Peyer's patch (tissue), 4 donors: ENCODE results near the gene EPHB2. TPM values are rescaled to one million over a fixed set of nuclear protein-coding genes. Genes with fewer than 3 reads are reported as not detected.

Experiments used
- DNase-seq, 3 donors: peaks; one replicate each; pipeline ENCODE4 v3.0.0-alpha.2; 2017 to 2019
- H3K27ac ChIP-seq, 4 donors: fragments of 200-600 bp; sonication (generic); one replicate each; pipeline ENCODE4 v1.5.1; 2016 to 2019
- H3K27me3 ChIP-seq, 2 donors: fragments of 200-600 bp; sonication (generic); one replicate each; pipeline ENCODE4 v1.5.1; 2019
- H3K36me3 ChIP-seq, 3 donors: fragments of 200-600 bp; sonication (generic); one replicate each; pipeline ENCODE4 v1.5.1; 2016 to 2019
- H3K4me1 ChIP-seq, 4 donors: fragments of 200-600 bp; sonication (generic); one replicate each; pipeline ENCODE4 v1.5.1; 2016 to 2019
- H3K4me3 ChIP-seq, 4 donors: fragments of 200-600 bp; sonication (generic); 1 replicate in 3 of 4; 2 replicates in 1 of 4; pipeline ENCODE4 v1.5.1; 2016 to 2019; ENCODE audit warnings: mild to moderate bottlenecking in 1 of 4
- H3K9me3 ChIP-seq, 4 donors: fragments of 200-600 bp; sonication (generic); one replicate each; pipeline ENCODE4 v1.5.1; 2016 to 2019; ENCODE audit warnings: mild to moderate bottlenecking in 1 of 4
- POLR2A ChIP-seq, 2 donors: fragments of 450-650 bp; IDR thresholded peaks; one replicate each; pipeline ENCODE4 v1.5.1; 2017; ENCODE audit warnings: antibody characterized with exemption in 2 of 2, mild to moderate bottlenecking in 2 of 2, moderate library complexity in 2 of 2
- total RNA-seq, 4 donors: library from RNA; depleted of rRNA; stranded (reverse); fragments of >200 nt; gene quantifications; one replicate each; pipeline ENCODE4 v1.1.0, GENCODE V29; 2016
- TF ChIP-seq, protein P1 (sequence below), 6 experiments: fragments of 450-650 bp in 4 of 6; fragments of 200-600 bp in 2 of 6; sonication (generic) in 1 of 6; IDR thresholded peaks; one replicate each; pipeline ENCODE4 v1.5.1; 2017 to 2019; ENCODE audit warnings: antibody characterized with exemption in 6 of 6, mild to moderate bottlenecking in 3 of 6, moderate library complexity in 1 of 6

EPHB2 gene
- total RNA-seq, 4 donors from 2014 or later = 24.5 to 71.0 (median 53.9) TPM

DNA sequence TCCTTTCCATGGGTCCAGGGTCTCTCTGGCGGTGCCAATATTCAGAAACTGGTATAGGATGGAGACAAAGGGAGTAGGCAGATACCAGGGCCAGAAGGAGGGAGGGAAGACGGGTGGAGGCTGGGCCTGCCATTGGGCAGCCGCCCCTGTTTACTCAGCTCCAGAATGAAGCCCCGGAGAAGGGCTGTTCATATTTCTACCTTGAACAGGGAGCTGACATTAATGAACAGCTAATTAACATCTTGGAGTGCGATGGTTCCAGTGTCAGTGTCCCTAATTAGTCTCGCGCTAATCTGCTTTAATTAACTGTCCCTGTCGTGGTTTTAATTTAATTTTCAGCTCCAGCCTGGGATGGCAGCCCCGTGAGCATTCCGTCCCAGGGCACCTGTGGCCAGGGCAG, 113.8 kb downstream of the EPHB2 start:
- Histone ChIP-seq H3K4me1 (peaks cover 0 to 8% (median 0%) of the 10 kb centered on the region in 4 donors), H3K27ac (no peak overlapping the region), H3K4me3 (no peak overlapping the region), H3K36me3 (no peaks in the 10 kb centered on the region), H3K27me3 (no peaks in the 10 kb centered on the region), H3K9me3 (no peaks in the 10 kb centered on the region)
- no peak for TF ChIP-seq POLR2A (IDR thresholded peaks at IDR 0.05)
- TF ChIP-seq, protein P1, sequence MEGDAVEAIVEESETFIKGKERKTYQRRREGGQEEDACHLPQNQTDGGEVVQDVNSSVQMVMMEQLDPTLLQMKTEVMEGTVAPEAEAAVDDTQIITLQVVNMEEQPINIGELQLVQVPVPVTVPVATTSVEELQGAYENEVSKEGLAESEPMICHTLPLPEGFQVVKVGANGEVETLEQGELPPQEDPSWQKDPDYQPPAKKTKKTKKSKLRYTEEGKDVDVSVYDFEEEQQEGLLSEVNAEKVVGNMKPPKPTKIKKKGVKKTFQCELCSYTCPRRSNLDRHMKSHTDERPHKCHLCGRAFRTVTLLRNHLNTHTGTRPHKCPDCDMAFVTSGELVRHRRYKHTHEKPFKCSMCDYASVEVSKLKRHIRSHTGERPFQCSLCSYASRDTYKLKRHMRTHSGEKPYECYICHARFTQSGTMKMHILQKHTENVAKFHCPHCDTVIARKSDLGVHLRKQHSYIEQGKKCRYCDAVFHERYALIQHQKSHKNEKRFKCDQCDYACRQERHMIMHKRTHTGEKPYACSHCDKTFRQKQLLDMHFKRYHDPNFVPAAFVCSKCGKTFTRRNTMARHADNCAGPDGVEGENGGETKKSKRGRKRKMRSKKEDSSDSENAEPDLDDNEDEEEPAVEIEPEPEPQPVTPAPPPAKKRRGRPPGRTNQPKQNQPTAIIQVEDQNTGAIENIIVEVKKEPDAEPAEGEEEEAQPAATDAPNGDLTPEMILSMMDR (IDR thresholded peaks at IDR 0.05) = no peak
- no peak for DNase-seq

GRCh38 chr1:22824975-22825374, 114.3 kb downstream of the EPHB2 start:
- H3K36me3 ChIP-seq = no peaks in the 10 kb centered on the region
- TF ChIP-seq POLR2A (IDR thresholded peaks at IDR 0.05) = no peak
- TF ChIP-seq, protein P1 (IDR thresholded peaks at IDR 0.05) = no peak
- peaks cover 0 to 8% (median 0%) of the 10 kb centered on the region in 4 donors for H3K4me1 ChIP-seq
- H3K9me3 ChIP-seq = no peaks in the 10 kb centered on the region
- no peaks in the 10 kb centered on the region for H3K27me3 ChIP-seq
- H3K4me3 ChIP-seq = no peak overlapping the region
- no peak for DNase-seq
- no peak overlapping the region for H3K27ac ChIP-seq

DNA sequence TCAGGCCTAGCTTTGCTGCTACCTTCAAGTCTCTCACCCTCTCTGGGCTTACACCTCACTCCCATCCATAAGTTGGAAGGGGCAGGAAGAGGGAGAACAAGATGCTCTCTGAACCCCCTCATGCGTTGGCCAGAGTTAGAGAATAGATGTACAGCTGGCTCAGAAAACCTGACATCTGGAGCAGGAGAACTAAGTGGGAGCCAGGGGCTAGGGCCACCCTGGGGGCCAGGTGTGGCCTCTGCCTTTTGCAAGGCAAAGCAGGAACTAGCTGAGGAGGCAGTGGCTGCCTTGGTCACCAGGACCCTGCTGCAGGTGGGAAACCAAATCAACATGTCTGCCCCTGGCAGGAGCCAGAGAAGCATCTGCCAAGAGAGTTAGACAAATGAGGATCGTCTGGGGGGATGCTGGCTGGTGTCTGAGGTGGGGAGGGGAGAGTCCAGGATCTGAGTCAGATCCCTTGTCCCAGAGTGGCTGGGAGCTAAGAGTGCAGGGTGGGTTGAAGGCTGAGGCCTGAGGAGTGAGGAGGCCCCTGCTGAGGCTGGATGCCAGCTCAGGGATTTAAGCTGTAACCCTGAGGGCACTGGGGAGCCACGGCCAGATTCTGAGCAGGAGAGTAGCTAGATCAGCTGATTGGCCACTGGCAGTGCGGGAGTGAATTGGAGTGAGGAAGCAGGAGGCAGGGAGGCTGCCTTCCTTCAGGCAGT, 115.0 kb downstream of the EPHB2 start:
- no peak overlapping the region for H3K27ac ChIP-seq

GRCh38 chr1:22826604-22827580, 116.3 kb downstream of the EPHB2 start:
- no peaks in the 10 kb centered on the region for H3K36me3 ChIP-seq
- no peak for DNase-seq
- no peak for TF ChIP-seq POLR2A (IDR thresholded peaks at IDR 0.05)
- TF ChIP-seq, protein P1 (IDR thresholded peaks at IDR 0.05) = no peak

More for the DNA sequence above, 115.0 kb downstream of the EPHB2 start:
- H3K36me3 ChIP-seq = no peaks in the 10 kb centered on the region
- TF ChIP-seq, protein P1 (IDR thresholded peaks at IDR 0.05) = no peak
- no peak for TF ChIP-seq POLR2A (IDR thresholded peaks at IDR 0.05)
- peaks cover 0 to 8% (median 0%) of the 10 kb centered on the region in 4 donors for H3K4me1 ChIP-seq
- peak in 1 of 3 donors; percentile 21 for DNase-seq
- no peak overlapping the region for H3K4me3 ChIP-seq
- no peaks in the 10 kb centered on the region for H3K9me3 ChIP-seq
- no peaks in the 10 kb centered on the region for H3K27me3 ChIP-seq

GRCh38 chr1:22827666-22828483, 117.2 kb downstream of the EPHB2 start:
- no peaks in the 10 kb centered on the region for H3K36me3 ChIP-seq
- no peak for DNase-seq
- H3K9me3 ChIP-seq = no peaks in the 10 kb centered on the region
- no peak overlapping the region for H3K27ac ChIP-seq
- peaks cover 0 to 8% (median 0%) of the 10 kb centered on the region in 4 donors for H3K4me1 ChIP-seq
- no peak overlapping the region for H3K4me3 ChIP-seq
- TF ChIP-seq POLR2A (IDR thresholded peaks at IDR 0.05) = no peak
- TF ChIP-seq, protein P1 (IDR thresholded peaks at IDR 0.05) = no peak
- no peaks in the 10 kb centered on the region for H3K27me3 ChIP-seq

More at GRCh38 chr1:22826604-22827580, 116.3 kb downstream of the EPHB2 start:
- Histone ChIP-seq H3K27ac (no peak overlapping the region), H3K4me1 (peaks cover 0 to 8% (median 0%) of the 10 kb centered on the region in 4 donors), H3K9me3 (no peaks in the 10 kb centered on the region), H3K4me3 (no peak overlapping the region), H3K27me3 (no peaks in the 10 kb centered on the region)
